Right lobe of liver (tissue), 6 donors: Measurements from ENCODE around the gene AK1. TPM values are rescaled to one million over a fixed set of nuclear protein-coding genes. Genes with fewer than 3 reads are reported as not detected.

ENCODE experiments used
- ATAC-seq, 4 donors: fragments of 200-7000 bp; cut with Tn5 transposase; one replicate each; pipeline ENCODE4 v1.9.1; 2020; ENCODE audit warnings: mild to moderate bottlenecking in 4 of 4, moderate library complexity in 4 of 4
- DNase-seq, 3 donors: peaks; one replicate each; pipeline ENCODE4 v3.0.0-alpha.2; 2020
- H3K27ac ChIP-seq, 3 donors: fragments of 200-600 bp; one replicate each; pipeline ENCODE4 v1.8.0; 2022
- H3K27me3 ChIP-seq, 2 donors: fragments of 200-600 bp; one replicate each; pipeline ENCODE4 v1.8.0; 2022
- H3K36me3 ChIP-seq, 4 donors: fragments of 200-600 bp; sonication (generic) in 1 of 4; one replicate each; pipeline versions ENCODE4 v1.5.1 to v1.8.0; 2017 to 2022; ENCODE audit warnings: control low read depth in 1 of 4
- H3K4me1 ChIP-seq, 4 donors: fragments of 200-600 bp; sonication (generic) in 1 of 4; one replicate each; pipeline versions ENCODE4 v1.5.1 to v1.8.0; 2017 to 2022; ENCODE audit warnings: control low read depth in 1 of 4
- H3K4me3 ChIP-seq, 3 donors: fragments of 200-600 bp; one replicate each; pipeline ENCODE4 v1.8.0; 2022
- H3K9me3 ChIP-seq, 4 donors: fragments of 200-600 bp; sonication (generic) in 1 of 4; one replicate each; pipeline versions ENCODE4 v1.5.1 to v1.8.0; 2017 to 2022; ENCODE audit warnings: control low read depth in 1 of 4
- POLR2A ChIP-seq: fragments of 450-650 bp; IDR thresholded peaks from one replicate; pipeline ENCODE4 v1.6.1; 2017; ENCODE audit warnings: antibody characterized with exemption, mild to moderate bottlenecking
- WGBS: methylation state at CpG from one replicate; pipeline ENCODE4 v1.1.6; 2018; ENCODE audit warnings: low coverage, low lambda C conversion rate; ENCODE audit not compliant: insufficient coverage; ENCODE audit errors: missing lambda C conversion rate; 5-methylcytosine and 5-hydroxymethylcytosine counted together
- intact Hi-C, 2 donors: fragments of 100-400 bp; cut with DNase I; formaldehyde crosslinking; loops; one replicate each; pipeline versions ENCODE4 v1.11.2 to v1.14.1; 2022
- total RNA-seq, 6 experiments: library from RNA; depleted of rRNA in 2 of 6; stranded (reverse); fragments of >200 nt in 2 of 6; fragmentation: NEBNext Ultra II Directional in 3 of 6; extraction: Animal tissue kit (Norgen Biotek cat#: 25700) in 3 of 6; gene quantifications; one replicate each; pipeline versions ENCODE4 v1.1.0 to v1.2.4, GENCODE V29; 2016 to 2023
- TF ChIP-seq, protein P1 (sequence below), 4 donors: fragments of 200-600 bp in 3 of 4; fragments of 450-650 bp in 1 of 4; IDR thresholded peaks; one replicate each; pipeline versions ENCODE4 v1.5.1 to v1.8.0; 2016 to 2022; ENCODE audit warnings: antibody characterized with exemption in 4 of 4, mild to moderate bottlenecking in 2 of 4
- donor health status: DM: no; HTN: yes; CAD: no.
- donor health status: DM: no; HTN: no; CAD: no.
- donor health status: DM: no; HTN: no; CAD: no.
- donor health status: DM: no; HTN: yes; CAD: no.
- donor health status: DM: no; HTN: yes; CAD: no.

AK1 gene
- total RNA-seq, 6 experiments from 2014 or later, result 31.4 to 78.6 (median 51.7) TPM

DNA sequence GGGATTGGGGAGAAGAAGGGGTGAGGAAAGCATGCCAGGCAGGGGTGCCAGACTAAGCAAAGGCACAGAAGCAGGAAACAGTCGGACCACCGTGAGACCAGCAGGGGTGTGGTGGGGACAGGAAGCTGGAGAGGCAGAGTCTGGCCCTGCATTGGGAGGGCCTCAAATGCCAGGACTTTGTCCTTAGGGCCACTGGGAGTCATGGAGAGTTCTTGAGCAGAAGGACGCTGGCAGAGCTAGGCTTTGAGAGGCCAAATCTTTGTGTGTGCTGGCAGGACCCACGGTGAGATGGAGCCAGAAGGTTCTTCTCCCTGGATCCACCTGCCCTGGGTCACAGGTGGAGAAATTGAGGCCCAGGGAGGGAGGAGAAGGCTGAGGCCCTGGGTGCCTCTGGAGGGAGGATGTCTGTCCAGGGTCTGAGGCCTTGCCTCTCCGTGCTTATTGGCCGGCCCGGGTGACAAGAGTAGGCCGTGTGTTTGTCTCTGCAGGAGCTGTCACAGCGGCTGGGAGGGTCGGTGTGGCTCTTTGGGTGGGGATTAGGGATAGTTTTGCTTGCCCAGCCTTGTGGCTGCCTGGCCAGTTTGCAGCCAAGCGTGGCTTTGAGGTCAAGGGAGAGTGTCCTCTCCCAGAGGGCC, 21.3 kb downstream of the AK1 start:
- H3K9me3 ChIP-seq, result no peaks in the 10 kb centered on the region
- intact Hi-C loops, result no loop called here
- ATAC-seq (no peak), DNase-seq (no peak)
- H3K36me3 ChIP-seq, result no peaks in the 10 kb centered on the region
- H3K27me3 ChIP-seq, result no peaks in the 10 kb centered on the region
- no peak overlapping the region for H3K4me3 ChIP-seq
- WGBS, result 0% methylated on average over 1 of the region's 11 CpGs
- no peak for TF ChIP-seq POLR2A
- TF ChIP-seq, protein P1, sequence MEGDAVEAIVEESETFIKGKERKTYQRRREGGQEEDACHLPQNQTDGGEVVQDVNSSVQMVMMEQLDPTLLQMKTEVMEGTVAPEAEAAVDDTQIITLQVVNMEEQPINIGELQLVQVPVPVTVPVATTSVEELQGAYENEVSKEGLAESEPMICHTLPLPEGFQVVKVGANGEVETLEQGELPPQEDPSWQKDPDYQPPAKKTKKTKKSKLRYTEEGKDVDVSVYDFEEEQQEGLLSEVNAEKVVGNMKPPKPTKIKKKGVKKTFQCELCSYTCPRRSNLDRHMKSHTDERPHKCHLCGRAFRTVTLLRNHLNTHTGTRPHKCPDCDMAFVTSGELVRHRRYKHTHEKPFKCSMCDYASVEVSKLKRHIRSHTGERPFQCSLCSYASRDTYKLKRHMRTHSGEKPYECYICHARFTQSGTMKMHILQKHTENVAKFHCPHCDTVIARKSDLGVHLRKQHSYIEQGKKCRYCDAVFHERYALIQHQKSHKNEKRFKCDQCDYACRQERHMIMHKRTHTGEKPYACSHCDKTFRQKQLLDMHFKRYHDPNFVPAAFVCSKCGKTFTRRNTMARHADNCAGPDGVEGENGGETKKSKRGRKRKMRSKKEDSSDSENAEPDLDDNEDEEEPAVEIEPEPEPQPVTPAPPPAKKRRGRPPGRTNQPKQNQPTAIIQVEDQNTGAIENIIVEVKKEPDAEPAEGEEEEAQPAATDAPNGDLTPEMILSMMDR (IDR thresholded peaks at IDR 0.05), result no peak
- peak overlapping the region in 2 of 3 donors; percentile 15 to 33 for H3K27ac ChIP-seq
- peaks cover 2 to 14% (median 6%) of the 10 kb centered on the region in 4 donors for H3K4me1 ChIP-seq

DNA sequence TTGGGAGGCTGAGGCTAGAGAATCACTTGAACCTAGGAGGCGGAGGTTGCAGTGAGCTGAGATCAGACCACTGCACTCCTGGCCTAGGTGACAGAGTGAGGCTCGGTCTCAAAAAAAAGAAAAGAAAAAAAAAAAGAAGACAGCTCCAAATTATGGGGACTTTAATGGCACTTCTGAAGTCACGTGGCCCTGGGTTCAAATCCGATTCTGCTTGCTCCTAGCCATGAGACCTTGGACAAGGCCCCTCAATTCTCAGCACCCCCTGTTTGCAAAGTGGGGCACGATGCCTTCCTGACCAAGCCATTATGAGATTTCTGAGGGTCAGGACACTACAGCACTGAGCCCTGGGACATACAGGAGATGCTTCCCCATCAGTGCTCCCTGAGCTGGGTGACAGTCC, 22.0 kb downstream of the AK1 start:
- Histone ChIP-seq H3K27me3 (no peaks in the 10 kb centered on the region), H3K27ac (peak overlapping the region in 2 of 3 donors; percentile 33 to 53), H3K36me3 (no peaks in the 10 kb centered on the region), H3K4me1 (peaks cover 2 to 14% (median 6%) of the 10 kb centered on the region in 4 donors), H3K9me3 (no peaks in the 10 kb centered on the region), H3K4me3 (no peak overlapping the region)
- TF ChIP-seq, protein P1 (IDR thresholded peaks at IDR 0.05), result no peak
- ATAC-seq (no peak), DNase-seq (no peak)
- intact Hi-C loops, result no loop called here
- WGBS, result 83% methylated on average over 3 of the region's 5 CpGs

DNA sequence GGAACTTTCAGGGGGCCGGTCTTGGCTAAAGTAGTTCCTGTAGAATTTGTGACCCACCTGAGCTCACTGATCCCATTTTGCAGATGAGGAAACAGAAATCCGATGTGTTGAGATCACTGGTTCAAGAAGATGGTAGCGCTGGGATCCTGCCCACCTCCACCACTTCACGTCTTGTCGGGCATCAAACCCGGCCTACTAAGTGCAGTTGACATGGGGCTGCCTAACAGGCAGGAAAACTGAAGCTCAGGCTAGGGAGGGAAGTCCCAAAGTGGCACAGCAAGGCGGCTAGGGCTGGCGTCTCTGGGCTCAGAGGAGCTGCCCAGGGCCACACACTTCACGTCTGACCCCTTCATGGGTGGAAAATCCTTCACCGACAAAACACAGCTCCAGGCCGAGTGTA, 22.5 kb downstream of the AK1 start:
- TF ChIP-seq, protein P1 (IDR thresholded peaks at IDR 0.05), result no peak
- TF ChIP-seq POLR2A, result no peak
- intact Hi-C loops, result no loop called here
- WGBS, result 62% methylated on average over 4 of the region's 11 CpGs

DNA sequence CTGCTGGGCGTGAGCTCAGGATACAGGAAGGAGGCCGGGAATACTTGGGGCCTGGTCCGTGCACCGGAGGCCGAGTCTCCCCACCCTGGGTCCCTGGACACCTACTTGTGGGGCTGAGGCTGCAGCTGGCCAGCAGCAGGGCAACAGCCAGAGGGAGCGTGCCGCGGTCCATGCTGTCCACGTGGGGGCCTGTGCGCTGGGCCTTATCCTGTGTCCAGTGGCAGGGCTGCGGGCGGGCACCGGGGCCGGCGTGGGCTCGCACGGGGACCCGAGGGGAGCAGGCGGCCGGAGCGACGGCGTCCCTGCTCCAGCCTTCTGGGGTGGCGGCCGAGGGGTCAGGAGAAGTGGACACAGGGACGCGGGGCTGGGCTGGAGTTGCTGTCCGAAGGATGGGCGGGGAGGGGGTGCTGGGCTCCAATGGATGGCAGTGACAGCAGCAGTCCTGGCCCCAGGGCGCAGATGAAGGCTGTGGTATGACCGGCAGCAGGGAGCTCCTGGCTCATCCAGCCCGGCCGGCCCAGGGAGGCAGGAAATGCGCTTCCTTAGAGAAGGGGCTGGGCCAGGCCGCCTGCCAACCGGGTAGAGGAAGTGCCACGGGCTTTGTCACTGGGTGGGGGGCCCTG, 23.2 kb downstream of the AK1 start, which contains the start of gene ENG:
Gene ENG, minus strand, starts transcription at position 475 of the 623 bp plus-strand sequence. Its CDS starts 303 bp downstream, at position 172.
- intact Hi-C loops, result no loop called here
- H3K36me3 ChIP-seq, result no peaks in the 10 kb centered on the region
- peak within 1 kb of the TSS; percentile 52 to 58 (median 53) for H3K4me3 ChIP-seq
- peak; percentile 76 to 85 (median 80) for DNase-seq
- H3K27ac ChIP-seq, result peak within 1 kb of the TSS; percentile 30 to 78 (median 53)
- ATAC-seq, result peak; percentile 60 to 73 (median 70)
- TF ChIP-seq, protein P1 (IDR thresholded peaks at IDR 0.05), result no peak
- peak; percentile 31 for TF ChIP-seq POLR2A
- peaks cover 2 to 14% (median 6%) of the 10 kb centered on the region in 4 donors for H3K4me1 ChIP-seq
- H3K9me3 ChIP-seq, result no peaks in the 10 kb centered on the region
- WGBS, result 38% methylated on average over 13 of the region's 37 CpGs
- H3K27me3 ChIP-seq, result no peaks in the 10 kb centered on the region

More for the DNA sequence above, 22.5 kb downstream of the AK1 start:
- H3K4me3 ChIP-seq, result peak overlapping the region in 2 of 3 donors; percentile 53 to 58
- H3K36me3 ChIP-seq, result no peaks in the 10 kb centered on the region
- H3K27ac ChIP-seq, result peak overlapping the region; percentile 30 to 78 (median 53)
- no peaks in the 10 kb centered on the region for H3K27me3 ChIP-seq
- H3K4me1 ChIP-seq, result peaks cover 2 to 14% (median 6%) of the 10 kb centered on the region in 4 donors
- ATAC-seq (no peak), DNase-seq (no peak)
- no peaks in the 10 kb centered on the region for H3K9me3 ChIP-seq
